Muscle layer of colon (tissue), 2 donors: ENCODE results near the gene NUP85.
A peak's percentile ranks its signal among the peaks of the same experiment; 100 is the strongest.
"Not testable (repeated sequence)": the region's sequence is repeated elsewhere in the genome, so short reads cannot be mapped to it uniquely, and the experiment has no call there.

Experiments used
- H3K27ac ChIP-seq: one replicate; pipeline ENCODE4 v1.7.0; 2013; ENCODE audit warnings: low read depth, mild to moderate bottlenecking, low read length, moderate library complexity
- H3K27me3 ChIP-seq, 2 donors: one replicate each; pipeline ENCODE4 v1.7.0; 2013; ENCODE audit warnings: low read length in 2 of 2, mild to moderate bottlenecking in 2 of 2; ENCODE audit not compliant: insufficient read depth in 2 of 2, control insufficient read depth in 1 of 2
- H3K36me3 ChIP-seq: one replicate; pipeline ENCODE4 v1.7.0; 2013; ENCODE audit warnings: mild to moderate bottlenecking, low read length; ENCODE audit not compliant: insufficient read depth
- H3K4me1 ChIP-seq: one replicate; pipeline ENCODE4 v1.7.0; 2013; ENCODE audit warnings: mild to moderate bottlenecking, low read length; ENCODE audit not compliant: insufficient read depth
- H3K4me3 ChIP-seq, 2 donors: one replicate each; pipeline ENCODE4 v1.7.0; 2013; ENCODE audit warnings: low read length in 2 of 2, low read depth in 1 of 2, mild to moderate bottlenecking in 1 of 2, moderate library complexity in 1 of 2
- H3K9ac ChIP-seq: one replicate; pipeline ENCODE4 v1.7.0; 2013; ENCODE audit warnings: low read length
- H3K9me3 ChIP-seq: one replicate; pipeline ENCODE4 v1.7.0; 2013; ENCODE audit warnings: mild to moderate bottlenecking, low read length
- donor health status: abdominal sarcoma.
- donor health status: Adenocarcinoma of cecum.

The NUP85 gene

GRCh38 chr17:75181110-75181509 is 24.4 kb upstream of the NUP85 start:
- Histone ChIP-seq H3K4me1 (peaks cover 14% of the 10 kb centered on the region), H3K9ac (peak overlapping the region; percentile 63), H3K9me3 (no peaks in the 10 kb centered on the region), H3K4me3 (peak overlapping the region; percentile 76 to 98), H3K27ac (peak overlapping the region; percentile 95), H3K27me3 (no peaks in the 10 kb centered on the region), H3K36me3 (peaks cover 18% of the 10 kb centered on the region)

- Histone ChIP-seq H3K9me3 (no peaks in the 10 kb centered on the region), H3K36me3 (peaks cover 11% of the 10 kb centered on the region), H3K9ac (peak overlapping the region; percentile 63), H3K4me3 (peak overlapping the region; percentile 76 to 98), H3K4me1 (peaks cover 14% of the 10 kb centered on the region), H3K27me3 (no peaks in the 10 kb centered on the region), H3K27ac (peak overlapping the region; percentile 95)
Measured at GRCh38 chr17:75181608-75182318, 23.7 kb upstream of the NUP85 start.

GRCh38 chr17:75182319-75182568 is 23.2 kb upstream of the NUP85 start:
- peaks cover 10% of the 10 kb centered on the region for H3K36me3 ChIP-seq
- H3K4me3 ChIP-seq: peak overlapping the region; percentile 76 to 98
- peaks cover 14% of the 10 kb centered on the region for H3K4me1 ChIP-seq
- peak overlapping the region; percentile 95 for H3K27ac ChIP-seq
- H3K9ac ChIP-seq: peak overlapping the region; percentile 63
- H3K27me3 ChIP-seq: no peaks in the 10 kb centered on the region
- H3K9me3 ChIP-seq: no peaks in the 10 kb centered on the region

- peak within 1 kb of the TSS; percentile 63 for H3K9ac ChIP-seq
- H3K9me3 ChIP-seq: no peaks in the 10 kb centered on the region
- peaks cover 14% of the 10 kb centered on the region for H3K4me1 ChIP-seq
- H3K4me3 ChIP-seq: peak within 1 kb of the TSS; percentile 76 to 98
- H3K36me3 ChIP-seq: peaks cover 10% of the 10 kb centered on the region
- H3K27ac ChIP-seq: peak within 1 kb of the TSS; percentile 95
- no peaks in the 10 kb centered on the region for H3K27me3 ChIP-seq
Measured at GRCh38 chr17:75182569-75183436, 22.7 kb upstream of the NUP85 start, which contains the start of gene SUMO2. TSS of gene SUMO2 (minus strand) at chr17:75182959. CDS start at chr17:75182834, 125 bp downstream.

GRCh38 chr17:75183999-75184884 is 21.2 kb upstream of the NUP85 start:
- H3K36me3 ChIP-seq: peaks cover under 1% of the 10 kb centered on the region
- no peaks in the 10 kb centered on the region for H3K9me3 ChIP-seq
- no peak overlapping the region for H3K4me3 ChIP-seq
- H3K9ac ChIP-seq: no peak overlapping the region
- no peak overlapping the region for H3K27ac ChIP-seq
- peaks cover 14% of the 10 kb centered on the region for H3K4me1 ChIP-seq
- H3K27me3 ChIP-seq: no peaks in the 10 kb centered on the region

- H3K4me1 ChIP-seq: peaks cover 3% of the 10 kb centered on the region
- H3K9ac ChIP-seq: no peak overlapping the region
- H3K27me3 ChIP-seq: no peaks in the 10 kb centered on the region
- no peak overlapping the region for H3K27ac ChIP-seq
- H3K4me3 ChIP-seq: no peak overlapping the region
- no peaks in the 10 kb centered on the region for H3K9me3 ChIP-seq
- no peaks in the 10 kb centered on the region for H3K36me3 ChIP-seq
Measured at GRCh38 chr17:75188614-75189013, 16.9 kb upstream of the NUP85 start.

GRCh38 chr17:75191584-75191983 is 13.9 kb upstream of the NUP85 start:
- Histone ChIP-seq H3K27me3 (no peaks in the 10 kb centered on the region), H3K4me3 (no peak overlapping the region)

GRCh38 chr17:75194879-75195278 is 10.6 kb upstream of the NUP85 start:
- Histone ChIP-seq H3K9ac (no peak overlapping the region), H3K27ac (no peak overlapping the region), H3K36me3 (no peaks in the 10 kb centered on the region), H3K4me1 (no peaks in the 10 kb centered on the region), H3K9me3 (no peaks in the 10 kb centered on the region), H3K4me3 (no peak overlapping the region), H3K27me3 (no peaks in the 10 kb centered on the region)

More at GRCh38 chr17:75191584-75191983, 13.9 kb upstream of the NUP85 start:
- no peaks in the 10 kb centered on the region for H3K36me3 ChIP-seq
- H3K9me3 ChIP-seq: no peaks in the 10 kb centered on the region
- H3K4me1 ChIP-seq: no peaks in the 10 kb centered on the region
- H3K27ac ChIP-seq: no peak overlapping the region
- H3K9ac ChIP-seq: no peak overlapping the region

GRCh38 chr17:75199886-75200618 is 5.4 kb upstream of the NUP85 start:
- no peak overlapping the region for H3K27ac ChIP-seq
- H3K36me3 ChIP-seq: no peaks in the 10 kb centered on the region
- no peak overlapping the region for H3K4me3 ChIP-seq
- H3K9me3 ChIP-seq: no peaks in the 10 kb centered on the region
- no peaks in the 10 kb centered on the region for H3K27me3 ChIP-seq
- no peak overlapping the region for H3K9ac ChIP-seq
- H3K4me1 ChIP-seq: no peaks in the 10 kb centered on the region

- H3K4me3 ChIP-seq: peak overlapping the region; percentile 63 to 97
- peaks cover 9% of the 10 kb centered on the region for H3K4me1 ChIP-seq
- no peaks in the 10 kb centered on the region for H3K9me3 ChIP-seq
- peak overlapping the region; percentile 91 for H3K27ac ChIP-seq
- H3K36me3 ChIP-seq: peaks cover 11% of the 10 kb centered on the region
- H3K9ac ChIP-seq: peak overlapping the region; percentile 93
- no peaks in the 10 kb centered on the region for H3K27me3 ChIP-seq
Measured at GRCh38 chr17:75205793-75206163, 299 bp downstream of the NUP85 start.

- not testable (repeated sequence) for H3K27me3 ChIP-seq, H3K27ac ChIP-seq, H3K4me3 ChIP-seq, H3K9ac ChIP-seq, H3K9me3 ChIP-seq, H3K4me1 ChIP-seq
- H3K36me3 ChIP-seq: peaks cover 18% of the 10 kb centered on the region
Measured at GRCh38 chr17:75207050-75207407, 1.6 kb downstream of the NUP85 start.
